Loucy (cell line): ENCODE results near the gene SHMT2.

Experiments used
- H2AFZ ChIP-seq: fragments of 200-600 bp; sonication (generic); 2 replicates; pipeline ENCODE4 v1.6.0; 2016; ENCODE audit warnings: antibody characterized with exemption, mild to moderate bottlenecking, low read length, moderate library complexity
- H3F3A ChIP-seq: fragments of 200-600 bp; 2 replicates; pipeline ENCODE4 v1.6.0; 2016; ENCODE audit warnings: antibody characterized with exemption, low read depth, mild to moderate bottlenecking
- H3K27me3 ChIP-seq: fragments of 200-600 bp; sonication (generic); 2 replicates; pipeline ENCODE4 v1.6.1; 2014; ENCODE audit warnings: low read length, mild to moderate bottlenecking; ENCODE audit not compliant: insufficient read depth, poor library complexity, severe bottlenecking
- H3K36me3 ChIP-seq: fragments of 200-600 bp; sonication (generic); 2 replicates; pipeline ENCODE4 v1.6.1; 2016; ENCODE audit warnings: low read length; ENCODE audit not compliant: insufficient read depth
- H3K4me1 ChIP-seq: fragments of 200-600 bp; sonication (generic); 2 replicates; pipeline ENCODE4 v1.5.1; 2014; ENCODE audit warnings: low read length, mild to moderate bottlenecking; ENCODE audit not compliant: insufficient read depth, poor library complexity, severe bottlenecking
- H3K4me2 ChIP-seq: fragments of 200-600 bp; sonication (generic); 2 replicates; pipeline ENCODE4 v1.6.0; 2014; ENCODE audit warnings: antibody characterized with exemption, low read length, low read depth, mild to moderate bottlenecking; ENCODE audit not compliant: poor library complexity, severe bottlenecking
- H3K4me3 ChIP-seq: fragments of 200-600 bp; sonication (generic); 2 replicates; pipeline ENCODE4 v1.5.1; 2014; ENCODE audit warnings: low read length, mild to moderate bottlenecking, mixed read lengths; ENCODE audit not compliant: poor library complexity, severe bottlenecking
- H3K79me2 ChIP-seq: fragments of 200-600 bp; sonication (generic); 2 replicates; pipeline ENCODE4 v1.6.1; 2014; ENCODE audit warnings: low read length; ENCODE audit not compliant: insufficient read depth
- H3K9ac ChIP-seq: fragments of 200-600 bp; sonication (generic); 2 replicates; pipeline ENCODE4 v1.6.0; 2014; ENCODE audit warnings: mild to moderate bottlenecking, low read depth, low read length, moderate library complexity; ENCODE audit not compliant: poor library complexity, severe bottlenecking
- H3K9me2 ChIP-seq: fragments of 200-600 bp; sonication (generic); replicated peaks from 2 replicates; pipeline ENCODE4 v1.6.1; 2016; ENCODE audit warnings: low read depth, low read length, mixed read lengths
- H3K9me3 ChIP-seq: fragments of 200-600 bp; sonication (generic); 2 replicates; pipeline ENCODE4 v1.6.1; 2014; ENCODE audit warnings: mild to moderate bottlenecking, antibody characterized with exemption, low read length, low read depth; ENCODE audit not compliant: insufficient read depth
- H4K20me1 ChIP-seq: fragments of 200-600 bp; sonication (generic); 2 replicates; pipeline ENCODE4 v1.6.0; 2014; ENCODE audit warnings: antibody characterized with exemption, low read length, mild to moderate bottlenecking; ENCODE audit not compliant: insufficient read depth, poor library complexity, severe bottlenecking
- EZH2phosphoT487 ChIP-seq: fragments of 200-600 bp; IDR thresholded peaks from 2 replicates; pipeline ENCODE4 v1.6.1; 2018; ENCODE audit warnings: antibody characterized with exemption, mild to moderate bottlenecking, moderate library complexity, borderline replicate concordance
- TF ChIP-seq, protein P1 (sequence below): fragments of 200-600 bp; sonication (generic); conservative IDR thresholded peaks from 2 replicates; pipeline ENCODE4 v1.5.1; 2014; ENCODE audit warnings: mild to moderate bottlenecking, antibody characterized with exemption, low read length

The SHMT2 gene

DNA sequence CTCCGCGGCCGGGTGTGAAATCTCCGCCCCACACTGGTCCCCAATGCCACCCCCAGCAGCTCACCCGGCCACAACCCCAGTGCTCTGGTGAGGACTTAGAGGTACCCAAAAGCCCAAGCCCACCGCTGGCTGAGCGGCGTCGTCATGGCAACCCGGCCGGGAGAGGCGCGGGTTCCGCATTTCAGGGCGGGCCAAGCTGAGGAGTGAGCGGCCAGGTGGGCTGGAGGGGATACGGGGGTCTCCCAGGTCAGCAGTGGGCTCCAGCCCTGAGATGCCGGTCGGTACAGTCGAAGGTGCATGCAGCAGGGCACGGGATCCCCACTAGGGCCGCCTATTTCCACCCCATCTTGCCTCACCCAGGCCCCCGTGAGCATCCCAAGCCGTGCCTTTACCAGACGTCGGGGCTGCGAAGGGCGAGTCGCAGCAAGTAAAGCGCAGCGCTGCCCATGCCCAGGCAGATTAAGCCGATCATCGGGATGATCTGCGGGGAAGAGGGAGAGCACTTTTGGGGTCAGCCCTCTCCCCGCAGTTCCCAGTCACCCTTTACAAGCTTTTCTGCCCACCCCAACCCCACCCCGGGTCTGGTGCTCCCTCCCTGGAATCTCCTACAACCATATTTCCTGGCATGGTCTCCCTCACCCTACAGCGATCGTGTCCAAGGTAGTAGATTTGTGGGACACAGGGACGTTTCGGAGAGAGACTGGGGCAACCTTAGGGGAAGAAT, 6.9 kb downstream of the SHMT2 start:
- Histone ChIP-seq H4K20me1 (peaks cover 34% of the 10 kb centered on the region), H2AFZ (no peak overlapping the region), H3K4me3 (no peak overlapping the region), H3K4me1 (peaks cover 28% of the 10 kb centered on the region), H3K79me2 (peaks cover 25% of the 10 kb centered on the region), H3K36me3 (peaks cover 30% of the 10 kb centered on the region; the same call in 1 of the 2 replicates), H3F3A (no peaks in the 10 kb centered on the region), H3K9me2 (no peaks in the 10 kb centered on the region), H3K9me3 (no peaks in the 10 kb centered on the region), H3K4me2 (no peak overlapping the region), H3K27me3 (no peaks in the 10 kb centered on the region), H3K9ac (no peak overlapping the region)
- no peak for TF ChIP-seq EZH2phosphoT487
- TF ChIP-seq, protein P1, sequence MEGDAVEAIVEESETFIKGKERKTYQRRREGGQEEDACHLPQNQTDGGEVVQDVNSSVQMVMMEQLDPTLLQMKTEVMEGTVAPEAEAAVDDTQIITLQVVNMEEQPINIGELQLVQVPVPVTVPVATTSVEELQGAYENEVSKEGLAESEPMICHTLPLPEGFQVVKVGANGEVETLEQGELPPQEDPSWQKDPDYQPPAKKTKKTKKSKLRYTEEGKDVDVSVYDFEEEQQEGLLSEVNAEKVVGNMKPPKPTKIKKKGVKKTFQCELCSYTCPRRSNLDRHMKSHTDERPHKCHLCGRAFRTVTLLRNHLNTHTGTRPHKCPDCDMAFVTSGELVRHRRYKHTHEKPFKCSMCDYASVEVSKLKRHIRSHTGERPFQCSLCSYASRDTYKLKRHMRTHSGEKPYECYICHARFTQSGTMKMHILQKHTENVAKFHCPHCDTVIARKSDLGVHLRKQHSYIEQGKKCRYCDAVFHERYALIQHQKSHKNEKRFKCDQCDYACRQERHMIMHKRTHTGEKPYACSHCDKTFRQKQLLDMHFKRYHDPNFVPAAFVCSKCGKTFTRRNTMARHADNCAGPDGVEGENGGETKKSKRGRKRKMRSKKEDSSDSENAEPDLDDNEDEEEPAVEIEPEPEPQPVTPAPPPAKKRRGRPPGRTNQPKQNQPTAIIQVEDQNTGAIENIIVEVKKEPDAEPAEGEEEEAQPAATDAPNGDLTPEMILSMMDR, result no peak

DNA sequence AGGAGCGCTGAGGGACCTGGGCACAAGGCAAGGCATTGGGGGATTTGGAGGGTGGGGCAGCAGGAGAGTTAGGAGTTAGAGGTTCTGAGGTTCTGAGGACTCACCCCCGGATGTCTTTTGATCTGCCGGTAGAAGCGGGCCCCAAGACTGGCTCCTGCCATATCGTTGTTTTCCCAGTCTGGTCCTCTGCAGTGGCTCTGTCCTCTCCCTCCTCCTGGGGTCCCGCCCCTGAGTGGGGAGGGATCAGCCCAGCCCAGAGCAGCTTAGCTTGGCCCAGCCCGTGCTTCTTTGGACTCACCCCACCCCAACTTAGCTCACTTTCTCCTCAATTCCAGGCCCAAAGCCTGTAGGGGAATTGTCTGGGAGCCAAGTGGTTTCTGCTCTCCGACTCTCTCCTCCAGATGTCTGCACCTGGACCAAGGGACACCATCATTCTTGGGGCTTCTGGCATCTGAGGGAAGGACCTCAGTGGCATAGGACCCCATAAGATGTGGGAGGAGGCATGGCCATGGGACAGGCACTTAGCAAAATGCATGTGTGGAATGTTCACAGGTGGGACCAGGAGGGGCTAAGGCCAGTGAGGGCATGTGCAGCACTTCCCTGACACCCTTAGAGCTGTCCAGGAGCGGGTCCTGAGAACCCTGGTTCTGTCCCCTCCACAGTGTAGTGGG, 7.5 kb downstream of the SHMT2 start:
- H3K36me3 ChIP-seq, result peaks cover 25% of the 10 kb centered on the region; the same call in 1 of the 2 replicates
- no peaks in the 10 kb centered on the region for H3F3A ChIP-seq
- peaks cover 21% of the 10 kb centered on the region for H3K4me1 ChIP-seq
- H3K9ac ChIP-seq, result no peak overlapping the region
- H3K4me3 ChIP-seq, result no peak overlapping the region
- H3K9me3 ChIP-seq, result no peaks in the 10 kb centered on the region
- peaks cover 27% of the 10 kb centered on the region for H4K20me1 ChIP-seq
- no peak overlapping the region for H2AFZ ChIP-seq
- no peaks in the 10 kb centered on the region for H3K9me2 ChIP-seq
- H3K4me2 ChIP-seq, result no peak overlapping the region
- H3K27me3 ChIP-seq, result no peaks in the 10 kb centered on the region
- TF ChIP-seq, protein P1, result no peak
- TF ChIP-seq EZH2phosphoT487, result no peak
- H3K79me2 ChIP-seq, result peaks cover 18% of the 10 kb centered on the region

DNA sequence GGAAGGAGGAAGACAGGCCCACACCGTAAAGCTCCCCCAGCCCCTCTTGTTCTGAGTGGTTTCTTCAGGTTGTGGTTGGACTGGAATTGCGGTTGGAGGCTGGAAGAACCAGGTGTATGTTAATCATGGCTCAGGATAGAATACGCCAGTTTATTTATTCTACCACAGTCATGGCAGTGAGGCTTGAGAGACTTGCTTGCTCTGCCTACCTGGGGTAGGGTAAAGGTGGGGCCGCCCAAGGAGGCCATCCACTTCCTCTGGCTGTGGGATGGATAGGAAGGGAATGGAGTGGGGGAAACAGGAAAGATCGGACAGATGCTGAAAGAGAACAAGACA, 8.1 kb downstream of the SHMT2 start:
- Histone ChIP-seq H3K79me2 (peaks cover 13% of the 10 kb centered on the region; the same call in 1 of the 2 replicates), H3K9ac (no peak overlapping the region), H3K4me1 (peaks cover 18% of the 10 kb centered on the region), H3K36me3 (peaks cover 19% of the 10 kb centered on the region; the same call in 1 of the 2 replicates), H2AFZ (no peak overlapping the region), H3K4me3 (no peak overlapping the region), H3K9me2 (no peaks in the 10 kb centered on the region), H4K20me1 (peaks cover 22% of the 10 kb centered on the region), H3K27me3 (no peaks in the 10 kb centered on the region), H3F3A (no peaks in the 10 kb centered on the region), H3K9me3 (no peaks in the 10 kb centered on the region), H3K4me2 (no peak overlapping the region)
- TF ChIP-seq EZH2phosphoT487, result no peak
- TF ChIP-seq, protein P1, result no peak
